ENCODE measurements around the gene FIGLA.

The FIGLA gene

DNA sequence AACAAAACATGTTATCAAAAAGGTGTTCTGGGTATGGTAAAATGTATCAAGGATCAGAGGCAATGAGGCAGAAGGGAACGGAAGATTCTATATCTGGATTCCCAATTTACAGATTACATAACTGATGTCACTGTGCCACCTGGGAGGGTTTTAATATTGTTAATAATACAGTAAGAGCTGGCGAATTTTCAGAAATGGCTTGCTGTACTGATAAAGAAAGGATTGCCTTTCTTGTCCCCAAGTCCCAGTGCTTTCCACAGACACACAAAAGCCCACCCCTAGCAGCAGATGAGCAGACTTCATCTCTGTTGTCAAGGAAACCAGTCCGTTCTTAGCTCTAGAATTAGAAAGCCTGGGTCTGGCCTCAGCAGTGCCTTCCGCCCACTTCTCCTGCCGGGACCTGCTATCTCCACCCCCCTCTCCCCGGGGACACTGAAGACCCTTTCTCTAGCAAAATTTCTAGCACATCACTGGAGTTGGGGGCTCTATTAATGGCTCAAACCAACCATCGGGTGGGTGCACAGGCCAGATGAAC is 56.7 kb downstream of the FIGLA start:
- Histone ChIP-seq H3K36me3 (ENCODE audit: insufficient read depth, low read length) (no peaks in the 10 kb centered on the region), H3K4me1 (ENCODE audit: insufficient read depth, low read length) (peaks cover 52% of the 10 kb centered on the region)

DNA sequence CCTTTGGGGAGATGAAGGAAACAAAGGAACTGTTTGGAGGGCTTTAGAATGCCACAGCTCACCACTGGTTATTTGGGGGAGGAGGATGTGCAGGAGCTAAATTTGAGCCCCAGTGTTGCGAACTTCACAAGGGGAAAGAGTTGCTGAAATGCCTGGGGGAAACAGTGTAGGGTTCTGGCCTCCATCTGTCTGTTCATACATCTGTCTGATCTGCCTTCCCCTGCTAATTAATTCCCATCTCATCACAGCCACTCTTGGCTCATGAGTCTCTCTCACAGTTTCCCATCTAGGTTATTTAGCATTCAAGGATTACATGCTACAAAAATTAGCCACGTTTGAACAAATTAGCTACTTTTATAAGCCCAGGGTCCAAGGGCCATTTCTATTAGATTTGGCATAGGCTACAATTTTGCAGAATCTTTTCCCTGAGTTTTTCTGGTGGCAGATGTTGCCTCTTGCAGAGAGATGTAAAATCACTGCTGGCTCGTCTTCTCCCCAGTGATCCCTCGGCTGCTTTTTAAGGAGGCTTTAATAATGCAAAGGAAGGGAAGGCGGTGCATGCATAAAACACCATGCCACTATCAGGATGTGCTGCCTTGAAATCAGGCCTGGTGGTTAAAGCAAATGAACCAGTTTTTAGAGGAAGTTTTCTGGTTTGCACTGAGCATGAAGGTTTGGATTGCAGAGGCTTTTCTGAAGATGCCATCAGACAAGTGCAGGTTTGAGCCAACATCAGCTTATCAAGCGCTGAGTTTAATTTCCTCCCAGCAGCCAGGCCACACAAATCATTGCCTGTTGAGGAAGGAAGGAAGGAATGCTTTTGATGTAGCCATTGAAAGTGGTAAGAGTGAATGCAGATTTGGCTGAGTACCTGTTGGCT is 57.4 kb downstream of the FIGLA start:
- Histone ChIP-seq H3K9me3 (ENCODE audit: control insufficient read depth, insufficient read depth, low read length) (no peaks in the 10 kb centered on the region), H3K4me1 (ENCODE audit: insufficient read depth, low read length) (peaks cover 59% of the 10 kb centered on the region), H3K36me3 (ENCODE audit: insufficient read depth, low read length) (no peaks in the 10 kb centered on the region), H3K9ac (ENCODE audit: low read depth, low read length) (no peak overlapping the region)

More for the DNA sequence above, 56.7 kb downstream of the FIGLA start:
- Histone ChIP-seq H3K9ac (ENCODE audit: low read depth, low read length) (no peak overlapping the region), H3K9me3 (ENCODE audit: control insufficient read depth, insufficient read depth, low read length) (no peaks in the 10 kb centered on the region)

DNA sequence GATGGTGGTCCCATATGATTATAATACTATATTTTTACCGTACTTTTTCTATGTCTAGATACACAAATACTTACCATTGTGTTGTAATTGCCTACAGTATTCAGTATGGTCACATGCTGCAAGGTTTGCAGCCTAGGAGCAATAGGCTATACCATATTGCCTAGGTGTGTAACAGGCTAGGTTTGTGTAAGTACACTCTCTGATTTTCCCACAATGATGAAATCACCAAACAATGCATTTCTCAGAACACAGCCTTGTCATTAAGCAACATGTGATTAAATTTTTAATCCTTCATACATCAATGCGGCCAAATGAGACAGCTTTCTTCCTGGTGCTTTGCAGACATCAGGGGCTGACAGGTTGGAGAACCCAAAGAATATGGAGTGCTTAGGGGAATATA is 59.7 kb downstream of the FIGLA start:
- Histone ChIP-seq H3K9ac (ENCODE audit: low read depth, low read length) (no peak overlapping the region), H3K4me1 (ENCODE audit: insufficient read depth, low read length) (peaks cover 59% of the 10 kb centered on the region), H3K9me3 (ENCODE audit: control insufficient read depth, insufficient read depth, low read length) (no peaks in the 10 kb centered on the region), H3K36me3 (ENCODE audit: insufficient read depth, low read length) (no peaks in the 10 kb centered on the region)

DNA sequence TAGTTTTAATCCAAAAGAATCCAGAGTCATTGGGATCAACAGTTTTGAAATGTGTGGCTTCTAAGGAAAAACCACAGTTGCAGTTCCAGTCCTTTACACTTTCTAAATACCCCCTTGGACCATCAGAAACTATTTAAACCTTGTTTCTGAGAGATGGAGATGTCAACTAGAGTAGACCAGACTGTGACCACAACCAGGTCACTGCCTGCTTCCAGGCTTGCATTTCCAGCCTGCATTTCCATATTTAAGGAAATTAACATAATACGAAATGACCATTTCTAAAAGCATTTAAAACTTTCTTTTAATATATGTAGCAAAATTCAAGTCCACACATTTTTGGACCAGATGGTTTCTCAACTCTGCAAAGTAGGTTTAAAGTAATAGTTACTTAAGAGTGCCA is 60.8 kb downstream of the FIGLA start:
- Histone ChIP-seq H3K9ac (ENCODE audit: low read depth, low read length) (no peak overlapping the region), H3K9me3 (ENCODE audit: control insufficient read depth, insufficient read depth, low read length) (no peaks in the 10 kb centered on the region), H3K36me3 (ENCODE audit: insufficient read depth, low read length) (no peaks in the 10 kb centered on the region), H3K4me1 (ENCODE audit: insufficient read depth, low read length) (peaks cover 50% of the 10 kb centered on the region)

DNA sequence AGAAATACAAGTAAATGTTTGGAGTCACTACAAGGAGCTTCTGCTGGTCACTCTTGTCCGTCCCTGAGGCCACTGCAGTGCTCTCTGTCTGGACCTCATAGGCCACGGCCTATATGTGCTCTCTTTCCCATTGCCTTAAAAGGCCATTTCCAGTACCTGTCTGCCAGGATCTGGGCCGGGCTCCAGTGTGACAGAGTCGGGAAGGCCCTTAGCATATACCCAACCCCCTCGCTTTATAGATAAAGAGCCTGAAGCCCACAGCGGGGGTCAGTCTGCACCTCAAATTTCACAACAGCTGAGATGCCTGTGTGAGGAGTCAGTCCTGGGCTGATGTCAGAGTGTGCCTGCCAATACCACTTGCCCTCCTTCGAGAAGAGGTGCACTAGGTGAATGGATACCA is 62.3 kb downstream of the FIGLA start:
- H3K9me3 ChIP-seq (ENCODE audit: control insufficient read depth, insufficient read depth, low read length) = no peaks in the 10 kb centered on the region
- H3K9ac ChIP-seq (ENCODE audit: low read depth, low read length) = no peak overlapping the region
- peaks cover 35% of the 10 kb centered on the region for H3K4me1 ChIP-seq (ENCODE audit: insufficient read depth, low read length)
- no peaks in the 10 kb centered on the region; the same call in 1 of the 2 replicates for H3K36me3 ChIP-seq (ENCODE audit: insufficient read depth, low read length)
